ENCODE measurements around the gene POLR1A.
A peak's percentile ranks its signal among the peaks of the same experiment; 100 is the strongest.

The POLR1A gene

DNA sequence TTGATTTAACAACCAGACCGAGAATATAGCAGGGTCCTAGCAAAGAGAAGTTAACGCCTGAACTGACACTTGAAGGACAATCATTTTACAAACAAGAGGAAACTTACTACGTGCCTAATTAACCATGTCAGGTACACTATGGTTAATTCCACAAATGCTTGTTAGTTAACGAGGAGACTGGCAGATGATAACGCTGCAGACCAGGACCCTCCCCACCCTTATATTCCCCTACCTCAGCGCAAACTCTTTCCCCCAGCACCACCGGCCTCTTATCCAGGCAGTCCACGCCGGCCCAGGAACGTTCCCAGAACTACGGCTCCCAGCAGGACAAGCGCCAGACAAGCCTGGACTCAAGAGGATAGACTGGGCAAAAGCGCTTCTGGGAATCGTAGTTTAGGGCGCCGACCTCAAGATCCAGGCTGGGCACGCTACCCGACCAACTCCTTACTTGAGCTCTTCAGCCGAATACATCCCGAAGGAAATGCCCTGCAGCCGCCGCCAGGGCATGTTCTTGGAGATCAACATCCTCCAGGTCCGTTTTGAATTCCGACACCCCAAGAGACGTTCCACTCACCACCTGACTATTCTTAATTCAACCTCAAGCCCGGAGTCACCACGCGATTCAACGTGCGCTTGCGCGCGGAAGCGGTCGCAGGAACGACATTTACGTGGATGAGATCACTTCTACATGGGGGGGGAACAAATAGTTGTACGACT lies at the start of gene POLR1A:
POLR1A (minus strand) TSS at position 635 of the 717 bp plus-strand sequence; CDS start at position 525, 110 bp downstream.
- DNase-seq: peak; percentile 97

DNA sequence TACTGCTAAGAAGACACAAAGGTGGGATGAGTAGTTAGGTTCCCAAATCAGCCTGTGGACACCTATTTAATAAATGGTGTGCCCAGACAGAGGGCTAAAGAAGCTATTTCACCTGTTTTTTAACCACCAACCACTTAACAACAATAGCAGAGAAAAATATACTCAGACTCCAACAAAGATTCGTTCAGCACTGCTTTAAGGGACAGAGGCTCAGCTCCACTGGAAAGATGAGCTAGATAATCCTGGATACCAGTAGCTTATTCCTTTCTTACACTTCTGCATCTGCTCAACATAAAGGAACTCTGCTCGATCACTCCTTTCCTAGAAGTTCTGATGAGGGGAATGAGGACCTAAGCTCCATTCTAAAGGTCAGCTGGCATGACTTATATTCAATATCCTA lies 44.8 kb upstream of the POLR1A start:
- DNase-seq: no peak

GRCh38 chr2:86147793-86148192 lies 42.1 kb upstream of the POLR1A start:
- DNase-seq: no peak

DNA sequence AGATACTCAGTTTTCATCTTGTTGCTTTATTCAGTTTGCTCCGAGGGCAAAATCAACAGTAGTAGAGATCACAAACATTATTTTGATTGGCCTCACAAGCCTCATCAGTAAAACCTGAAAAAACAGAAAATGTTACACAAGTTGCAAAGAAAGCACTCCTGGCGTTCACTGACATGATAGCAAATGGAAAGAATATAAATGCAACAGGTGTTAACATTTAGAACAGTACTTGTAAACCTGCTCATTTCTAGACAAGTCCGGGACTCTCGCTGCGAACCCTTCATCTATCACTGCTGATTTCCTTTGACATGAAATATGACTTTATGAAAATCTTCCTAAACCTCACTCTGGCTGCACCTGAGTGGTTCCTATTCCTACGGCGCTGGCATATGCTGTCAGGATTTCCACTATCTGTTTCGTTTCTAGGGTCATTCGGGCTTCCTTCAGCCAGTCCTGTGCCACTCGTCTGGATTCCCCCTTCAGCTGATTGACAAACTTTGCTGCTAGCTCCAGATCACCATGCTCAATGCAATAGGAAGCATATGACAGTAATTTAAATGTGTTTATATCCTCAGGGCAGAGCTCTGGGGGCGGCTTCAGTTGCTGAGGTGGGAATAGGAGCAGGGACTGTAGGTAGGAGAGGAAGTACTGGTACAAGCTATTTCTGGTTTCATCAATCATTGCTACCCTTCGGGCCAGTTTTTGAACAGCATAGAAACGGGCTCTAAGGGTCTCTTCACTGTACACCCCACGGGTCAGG lies 38.4 kb upstream of the POLR1A start:
- no peak for DNase-seq

DNA sequence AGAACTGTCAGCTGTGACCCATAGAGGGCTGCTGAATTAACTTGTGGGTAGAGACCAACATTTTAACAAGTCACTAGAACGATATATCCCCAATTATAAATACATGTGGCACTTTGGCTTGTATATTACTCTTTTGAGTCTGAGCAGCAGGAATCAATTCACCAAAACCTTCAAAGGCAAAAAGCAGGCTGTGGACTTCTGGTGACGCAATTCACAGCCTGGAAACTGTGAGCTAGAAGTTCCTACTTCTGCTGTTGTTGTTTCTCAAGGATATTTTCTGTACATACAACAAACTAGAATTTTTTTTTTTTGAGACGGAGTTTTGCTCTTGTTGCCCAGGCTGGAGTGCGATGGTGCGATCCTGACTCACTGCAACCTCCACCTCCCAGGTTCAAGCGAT lies 37.6 kb upstream of the POLR1A start:
- DNase-seq: no peak

DNA sequence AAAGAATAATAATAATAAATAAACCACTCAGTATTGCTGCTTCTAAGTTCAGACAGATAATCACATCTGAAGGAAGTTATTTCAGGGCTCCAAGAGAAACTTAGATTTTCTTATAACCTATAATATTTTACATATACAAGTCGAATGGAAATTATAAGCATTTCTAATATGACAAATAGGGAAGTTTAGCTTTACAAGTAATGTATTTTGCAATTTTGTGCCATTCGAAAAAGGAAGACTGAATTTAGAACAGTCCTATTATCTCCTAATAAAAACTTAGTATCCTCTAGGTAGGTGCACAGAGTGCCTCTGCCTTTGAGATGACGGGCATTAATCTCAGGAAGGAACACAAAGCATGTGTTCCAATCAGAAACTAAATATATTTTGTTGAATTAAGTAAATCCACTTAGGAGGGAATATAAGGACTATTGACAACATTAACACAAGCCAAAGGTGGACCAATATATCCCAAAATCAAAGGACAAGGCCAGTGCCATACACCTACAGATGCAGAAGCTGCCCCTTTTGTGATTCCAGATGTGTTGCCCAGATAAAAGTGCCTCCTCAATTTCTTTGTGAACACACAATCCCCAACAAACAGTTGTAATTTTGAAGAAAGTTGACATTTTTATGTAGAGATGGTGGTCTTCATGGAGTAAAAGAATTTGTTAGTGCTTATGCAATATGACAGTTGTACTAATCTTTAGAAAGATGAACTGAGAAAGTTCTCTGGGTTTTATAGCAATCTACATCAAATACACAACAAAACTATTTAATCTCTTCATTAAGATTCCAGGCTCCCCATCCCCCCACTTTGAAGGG lies 37.0 kb upstream of the POLR1A start:
- DNase-seq: no peak

DNA sequence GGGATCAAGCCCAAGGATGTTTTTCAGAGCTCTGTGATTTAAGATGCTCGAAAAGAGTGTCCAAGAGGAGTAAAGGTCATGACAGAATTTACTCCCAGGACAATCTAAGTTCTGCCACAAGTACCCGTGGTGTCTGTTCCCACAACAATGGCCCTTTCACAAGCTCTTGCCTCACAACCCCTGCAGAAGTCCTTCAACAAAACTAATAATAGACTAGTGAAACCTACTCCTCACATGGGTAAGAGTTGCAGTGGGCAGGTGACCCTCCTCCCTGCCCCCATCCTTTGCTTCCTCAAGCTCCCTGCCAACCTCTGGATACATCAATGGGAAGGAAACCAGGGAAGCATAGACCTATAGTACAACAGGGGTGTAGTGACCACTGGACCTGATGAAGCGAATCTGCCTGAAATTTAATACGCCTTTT lies 35.3 kb upstream of the POLR1A start:
- DNase-seq: no peak

- DNase-seq: no peak
Measured at GRCh38 chr2:86139981-86140380, 34.3 kb upstream of the POLR1A start.

- DNase-seq: no peak
Measured at GRCh38 chr2:86138736-86139625, 33.3 kb upstream of the POLR1A start.

DNA sequence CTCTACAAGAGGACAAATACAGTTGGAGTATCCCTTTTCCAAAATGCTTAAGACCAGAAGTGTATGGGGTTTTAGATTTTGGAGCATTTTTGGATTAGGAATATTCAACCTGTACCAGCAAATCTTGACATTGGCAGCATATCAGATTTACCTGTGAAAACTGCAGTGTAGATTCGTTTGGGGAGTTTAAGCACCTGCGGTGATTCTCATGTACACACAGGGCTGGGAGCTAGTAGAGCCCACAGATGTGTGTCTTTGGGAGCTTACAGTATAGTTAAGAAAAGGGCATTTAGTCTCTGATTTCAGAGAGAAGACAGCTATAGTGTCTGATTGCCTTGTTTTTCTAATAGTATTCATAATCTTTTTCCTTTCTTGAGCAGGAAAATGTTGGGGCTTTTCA lies 30.5 kb upstream of the POLR1A start:
- DNase-seq: no peak

DNA sequence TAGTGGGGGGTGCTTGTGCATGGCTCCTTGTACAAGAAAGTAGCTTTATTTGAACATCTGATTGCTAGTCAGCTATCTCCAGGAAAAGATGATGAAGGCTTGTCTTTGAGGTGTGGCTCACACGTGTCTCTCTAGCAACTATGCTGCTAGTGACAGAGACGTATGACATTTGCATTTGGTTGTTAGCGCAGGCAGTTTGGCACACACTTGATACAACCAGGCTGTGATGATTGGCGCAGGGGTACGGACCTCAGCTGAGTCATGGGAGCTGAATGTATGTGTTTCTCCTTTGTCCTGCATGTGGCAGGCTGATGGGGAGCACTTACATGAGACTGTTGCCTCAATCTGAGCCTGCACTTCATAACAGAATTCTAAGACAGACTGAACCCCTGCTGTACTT lies 30.0 kb upstream of the POLR1A start:
- no peak for DNase-seq

GRCh38 chr2:86134709-86135108 lies 29.0 kb upstream of the POLR1A start:
- no peak for DNase-seq

DNA sequence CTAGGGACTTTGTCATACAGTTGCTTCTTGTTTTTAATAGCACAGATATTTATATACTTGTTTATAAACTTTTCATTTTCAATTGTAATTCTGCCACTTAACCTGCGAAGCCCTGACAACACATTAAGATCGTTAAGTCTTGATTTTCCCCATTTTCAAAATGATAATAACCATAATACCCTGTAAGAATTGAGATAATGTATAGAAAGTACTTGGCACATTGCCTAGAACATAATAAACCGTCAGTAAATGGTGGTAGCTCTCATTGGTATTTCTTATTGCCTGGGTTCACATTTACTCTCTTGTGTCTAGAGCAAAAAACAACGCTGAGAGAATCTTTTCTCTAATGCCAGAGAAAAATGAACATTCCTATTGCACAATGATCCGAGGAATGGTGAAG lies 19.0 kb upstream of the POLR1A start:
- no peak for DNase-seq

GRCh38 chr2:86123328-86123925 lies 17.7 kb upstream of the POLR1A start:
- DNase-seq: no peak

DNA sequence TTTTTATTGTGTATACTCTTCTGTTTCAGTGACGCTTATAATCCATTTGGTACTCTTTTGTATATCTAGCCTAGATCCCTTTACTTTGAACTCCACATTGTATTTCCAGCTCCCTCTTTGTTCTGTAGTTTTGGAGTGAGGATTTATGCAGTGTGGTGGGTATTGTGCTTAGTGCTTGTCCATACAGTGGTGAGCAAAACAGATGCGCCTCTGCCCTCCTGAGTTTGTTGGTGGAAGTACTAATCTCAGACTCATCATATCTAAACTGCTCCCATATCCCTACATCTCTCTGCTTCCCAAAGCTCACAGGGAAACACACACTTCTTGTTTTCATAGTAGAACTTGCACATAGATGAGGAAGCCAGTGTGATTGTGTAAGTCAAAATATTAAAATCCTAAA lies 12.4 kb upstream of the POLR1A start:
- no peak for DNase-seq

DNA sequence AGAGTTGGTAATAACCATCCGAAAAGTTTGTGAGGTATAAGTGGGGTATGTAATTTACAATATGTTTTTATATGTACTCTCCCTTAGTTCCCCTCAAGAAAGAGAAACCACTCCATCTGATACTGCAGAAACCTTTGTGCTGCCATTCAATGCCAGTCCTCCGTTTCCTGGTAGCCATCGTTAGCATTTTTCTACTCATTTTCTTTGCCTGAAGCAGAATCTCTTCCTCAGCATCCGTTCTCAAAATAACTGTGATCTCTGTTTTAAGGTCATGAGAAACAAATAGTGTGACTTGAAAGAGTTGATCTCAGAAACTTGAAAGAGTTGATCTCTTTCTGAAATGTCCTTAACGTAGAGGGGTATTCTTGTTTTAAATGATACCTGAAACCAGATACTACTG lies 1.3 kb upstream of the POLR1A start:
- DNase-seq: no peak

DNA sequence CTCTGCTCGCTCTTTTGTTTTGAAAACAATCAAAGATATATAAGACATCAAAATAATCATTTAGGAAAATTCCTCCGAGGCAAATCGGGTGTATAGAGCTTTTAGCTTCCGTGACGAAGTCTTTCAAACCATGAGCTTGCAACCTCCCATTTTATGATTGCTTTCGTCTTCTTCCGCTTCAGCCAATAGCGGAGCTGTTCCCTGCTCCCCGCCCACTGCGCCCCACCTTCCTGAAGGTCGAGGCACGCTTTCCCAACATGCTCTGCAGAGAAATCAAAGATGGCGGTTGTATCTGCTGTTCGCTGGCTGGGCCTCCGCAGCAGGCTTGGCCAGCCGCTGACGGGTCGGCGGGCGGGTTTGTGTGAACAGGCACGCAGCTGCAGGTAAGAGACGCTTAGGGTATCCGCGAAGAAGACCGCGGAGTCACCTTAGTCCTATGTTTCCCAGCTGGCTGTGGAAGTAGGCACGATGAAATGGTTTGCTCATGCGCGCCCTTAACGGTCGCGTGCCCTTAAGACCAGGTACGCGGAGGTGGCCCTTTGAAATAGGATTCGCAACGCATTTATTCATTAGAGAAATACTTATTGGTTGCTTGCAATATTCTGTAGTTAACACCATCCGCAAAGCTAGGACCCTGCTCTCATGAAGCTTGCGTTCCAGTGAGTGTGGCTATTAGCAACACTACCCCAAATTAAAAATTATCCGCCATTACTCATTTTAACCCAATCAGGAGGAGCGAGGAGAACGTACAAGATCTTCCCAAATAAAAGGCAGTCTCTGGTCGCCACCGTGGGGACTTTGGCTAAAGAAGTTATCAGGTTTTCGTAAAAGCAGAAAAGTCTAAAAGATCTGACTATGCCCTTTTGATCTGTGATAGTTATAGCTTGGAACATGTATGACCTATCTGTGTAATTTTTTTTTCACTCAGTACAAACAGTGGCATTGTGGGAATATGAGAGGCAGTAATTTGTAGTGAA lies 571 bp upstream of the POLR1A start, which contains the start of gene PTCD3:
PTCD3 (plus strand) TSS at position 267 of the 977 bp plus-strand sequence; CDS start at position 280, 13 bp downstream.
- DNase-seq: peak; percentile 97

GRCh38 chr2:86102157-86102556 lies 3.5 kb downstream of the POLR1A start:
- no peak for DNase-seq

- DNase-seq: no peak
Measured at GRCh38 chr2:86097913-86098312, 7.8 kb downstream of the POLR1A start.

DNA sequence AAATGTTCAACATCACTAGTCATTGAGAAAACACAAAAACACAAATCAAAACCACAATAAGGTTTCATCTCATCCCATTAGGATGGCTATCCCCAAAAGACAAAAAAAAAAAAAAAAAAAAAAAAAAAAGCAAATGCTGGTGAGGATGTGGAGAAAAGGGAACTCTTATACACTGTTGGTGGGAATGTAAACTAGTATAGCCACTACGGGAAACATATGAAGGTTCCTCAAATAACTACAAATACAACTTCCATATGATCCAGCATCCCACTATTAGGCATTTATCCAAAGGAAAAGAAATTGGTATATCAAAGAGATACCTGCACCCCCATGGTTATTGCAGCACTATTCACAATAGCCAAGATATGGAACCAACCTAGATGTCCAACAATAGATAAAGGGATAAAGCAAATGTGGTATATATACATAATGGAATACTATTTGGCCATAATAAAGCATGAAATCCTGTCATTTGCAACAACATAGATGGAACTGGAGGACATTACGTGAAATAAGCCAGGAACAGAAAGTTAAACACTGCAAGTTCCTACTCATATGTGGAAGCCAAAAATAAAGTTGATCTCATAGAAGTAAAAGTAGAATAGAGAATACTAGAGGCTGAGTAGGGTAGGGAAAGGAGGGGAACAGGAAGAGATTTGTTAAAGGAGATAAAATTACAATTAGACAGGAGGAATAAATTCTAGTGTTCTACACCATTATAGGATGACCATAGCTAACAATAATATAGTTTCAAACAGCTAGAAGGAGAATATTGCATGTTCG lies 8.4 kb downstream of the POLR1A start:
- DNase-seq: no peak
